Measurements from ENCODE around the gene VLDLR. TPM values are rescaled to one million over a fixed set of nuclear protein-coding genes. Genes with fewer than 3 reads are reported as not detected.

Gene VLDLR
- polyA plus RNA-seq, 12 donors = 15.8 to 26.2 (median 22.1) TPM; not detected in 1

GRCh38 chr9:2618289-2618688 is 3.3 kb upstream of the VLDLR start:
- DNase-seq = no peak

- peak; percentile 53 for DNase-seq
Measured at GRCh38 chr9:2620919-2621721, 467 bp upstream of the VLDLR start.

- peak; percentile 36 for DNase-seq
Measured at GRCh38 chr9:2622461-2623287, 1.1 kb downstream of the VLDLR start.

- DNase-seq = peak; percentile 38
Measured at GRCh38 chr9:2623288-2624050, 1.9 kb downstream of the VLDLR start.

GRCh38 chr9:2624051-2624682 is 2.6 kb downstream of the VLDLR start:
- DNase-seq = no peak

- no peak for DNase-seq
Measured at GRCh38 chr9:2625427-2625826, 3.8 kb downstream of the VLDLR start.

- no peak for DNase-seq
Measured at GRCh38 chr9:2628919-2629318, 7.3 kb downstream of the VLDLR start.

- DNase-seq = no peak
Measured at GRCh38 chr9:2630158-2630557, 8.6 kb downstream of the VLDLR start.

- DNase-seq = no peak
Measured at GRCh38 chr9:2631263-2631662, 9.7 kb downstream of the VLDLR start.

GRCh38 chr9:2634153-2634552 is 12.6 kb downstream of the VLDLR start:
- DNase-seq = peak; percentile 12

GRCh38 chr9:2634818-2635217 is 13.2 kb downstream of the VLDLR start:
- DNase-seq = no peak

- DNase-seq = no peak
Measured at GRCh38 chr9:2635922-2636321, 14.3 kb downstream of the VLDLR start.

GRCh38 chr9:2637390-2637789 is 15.8 kb downstream of the VLDLR start:
- DNase-seq = no peak

- DNase-seq = no peak
Measured at GRCh38 chr9:2638871-2639673, 17.5 kb downstream of the VLDLR start.

GRCh38 chr9:2639786-2640185 is 18.2 kb downstream of the VLDLR start:
- no peak for DNase-seq

GRCh38 chr9:2640570-2640969 is 19.0 kb downstream of the VLDLR start:
- DNase-seq = no peak

GRCh38 chr9:2641033-2641432 is 19.4 kb downstream of the VLDLR start:
- no peak for DNase-seq

GRCh38 chr9:2642068-2642467 is 20.5 kb downstream of the VLDLR start:
- DNase-seq = no peak

GRCh38 chr9:2645569-2645968 is 24.0 kb downstream of the VLDLR start:
- DNase-seq = no peak

- DNase-seq = no peak
Measured at GRCh38 chr9:2655411-2655901, 33.9 kb downstream of the VLDLR start.

GRCh38 chr9:2657427-2657826 is 35.8 kb downstream of the VLDLR start:
- DNase-seq = no peak
